Measurements from ENCODE around the gene MPV17L. TPM values are rescaled to one million over a fixed set of nuclear protein-coding genes. Genes with fewer than 3 reads are reported as not detected.
"Not testable (repeated sequence)": the region's sequence is repeated elsewhere in the genome, so short reads cannot be mapped to it uniquely, and the experiment has no call there.

MPV17L gene
- total RNA-seq, 1 donor from 2014 or later, result 1.9 TPM

- DNase-seq (ENCODE audit: low spot score), result not testable (repeated sequence)
Observed at GRCh38 chr16:15409476-15409875, 13.9 kb downstream of the MPV17L start.

GRCh38 chr16:15415511-15415985 is 20.0 kb downstream of the MPV17L start:
- DNase-seq (ENCODE audit: low spot score), result no peak

- no peak for DNase-seq (ENCODE audit: low spot score)
Observed at GRCh38 chr16:15417197-15417596, 21.6 kb downstream of the MPV17L start.

- no peak for DNase-seq (ENCODE audit: low spot score)
Observed at GRCh38 chr16:15418206-15418605, 22.7 kb downstream of the MPV17L start.

GRCh38 chr16:15421696-15422095 is 26.1 kb downstream of the MPV17L start:
- DNase-seq (ENCODE audit: low spot score), result not testable (repeated sequence)

- no peak for DNase-seq (ENCODE audit: low spot score)
Observed at GRCh38 chr16:15422222-15422621, 26.7 kb downstream of the MPV17L start.

- no peak for DNase-seq (ENCODE audit: low spot score)
Observed at GRCh38 chr16:15425861-15426260, 30.3 kb downstream of the MPV17L start.

GRCh38 chr16:15426796-15427195 is 31.2 kb downstream of the MPV17L start:
- DNase-seq (ENCODE audit: low spot score), result no peak

- peak; percentile 70 for DNase-seq (ENCODE audit: low spot score)
Observed at GRCh38 chr16:15427648-15428239, 32.2 kb downstream of the MPV17L start.

GRCh38 chr16:15430884-15431283 is 35.3 kb downstream of the MPV17L start:
- DNase-seq (ENCODE audit: low spot score), result not testable (repeated sequence)

- DNase-seq (ENCODE audit: low spot score), result no peak
Observed at GRCh38 chr16:15434079-15434424, 38.5 kb downstream of the MPV17L start.

- peak; percentile 77 for DNase-seq (ENCODE audit: low spot score)
Observed at GRCh38 chr16:15434425-15435215, 39.1 kb downstream of the MPV17L start, which contains the start of gene BMERB1. TSS of gene BMERB1 (plus strand) at chr16:15434588. CDS start at chr16:15434654, 66 bp downstream.

- no peak for DNase-seq (ENCODE audit: low spot score)
Observed at GRCh38 chr16:15435216-15435864, 39.8 kb downstream of the MPV17L start.

GRCh38 chr16:15439102-15439501 is 43.5 kb downstream of the MPV17L start:
- no peak for DNase-seq (ENCODE audit: low spot score)

GRCh38 chr16:15439521-15439920 is 44.0 kb downstream of the MPV17L start:
- no peak for DNase-seq (ENCODE audit: low spot score)

- DNase-seq (ENCODE audit: low spot score), result no peak
Observed at GRCh38 chr16:15440852-15441251, 45.3 kb downstream of the MPV17L start.

- DNase-seq (ENCODE audit: low spot score), result not testable (repeated sequence)
Observed at GRCh38 chr16:15442140-15442539, 46.6 kb downstream of the MPV17L start.

GRCh38 chr16:15443753-15444152 is 48.2 kb downstream of the MPV17L start:
- no peak for DNase-seq (ENCODE audit: low spot score)

GRCh38 chr16:15444264-15444663 is 48.7 kb downstream of the MPV17L start:
- DNase-seq (ENCODE audit: low spot score), result no peak

GRCh38 chr16:15445450-15445849 is 49.9 kb downstream of the MPV17L start:
- no peak for DNase-seq (ENCODE audit: low spot score)

- DNase-seq (ENCODE audit: low spot score), result no peak
Observed at GRCh38 chr16:15446901-15447300, 51.3 kb downstream of the MPV17L start.

GRCh38 chr16:15450624-15451023 is 55.1 kb downstream of the MPV17L start:
- no peak for DNase-seq (ENCODE audit: low spot score)
